Mononuclear cell (primary cell): ENCODE results near the gene RHOU. TPM values are rescaled to one million over a fixed set of nuclear protein-coding genes. Genes with fewer than 3 reads are reported as not detected.
"Not testable (repeated sequence)": the region's sequence is repeated elsewhere in the genome, so short reads cannot be mapped to it uniquely, and the experiment has no call there.

ENCODE experiments used
- H3K27me3 ChIP-seq: 2 replicates; pipeline ENCODE4 v1.6.0; 2011; ENCODE audit warnings: low read length, control low read depth; ENCODE audit not compliant: insufficient read depth
- H3K4me1 ChIP-seq: 2 replicates; pipeline ENCODE4 v1.5.1; 2011; ENCODE audit warnings: mild to moderate bottlenecking, low read length, control low read depth; ENCODE audit not compliant: insufficient read depth
- H3K4me3 ChIP-seq: 2 replicates; pipeline ENCODE4 v1.5.1; 2011; ENCODE audit warnings: mild to moderate bottlenecking, low read length, moderate library complexity
- H3K9me3 ChIP-seq: 2 replicates; pipeline ENCODE4 v1.5.1; 2011; ENCODE audit warnings: low read depth, mild to moderate bottlenecking, control low read depth, low read length
- total RNA-seq: library from RNA; depleted of rRNA; stranded (reverse); fragments of >200 nt; gene quantifications from one replicate; pipeline ENCODE4 v1.2.3, GENCODE V29; 2012

The RHOU gene
- 15.3 TPM for total RNA-seq

DNA sequence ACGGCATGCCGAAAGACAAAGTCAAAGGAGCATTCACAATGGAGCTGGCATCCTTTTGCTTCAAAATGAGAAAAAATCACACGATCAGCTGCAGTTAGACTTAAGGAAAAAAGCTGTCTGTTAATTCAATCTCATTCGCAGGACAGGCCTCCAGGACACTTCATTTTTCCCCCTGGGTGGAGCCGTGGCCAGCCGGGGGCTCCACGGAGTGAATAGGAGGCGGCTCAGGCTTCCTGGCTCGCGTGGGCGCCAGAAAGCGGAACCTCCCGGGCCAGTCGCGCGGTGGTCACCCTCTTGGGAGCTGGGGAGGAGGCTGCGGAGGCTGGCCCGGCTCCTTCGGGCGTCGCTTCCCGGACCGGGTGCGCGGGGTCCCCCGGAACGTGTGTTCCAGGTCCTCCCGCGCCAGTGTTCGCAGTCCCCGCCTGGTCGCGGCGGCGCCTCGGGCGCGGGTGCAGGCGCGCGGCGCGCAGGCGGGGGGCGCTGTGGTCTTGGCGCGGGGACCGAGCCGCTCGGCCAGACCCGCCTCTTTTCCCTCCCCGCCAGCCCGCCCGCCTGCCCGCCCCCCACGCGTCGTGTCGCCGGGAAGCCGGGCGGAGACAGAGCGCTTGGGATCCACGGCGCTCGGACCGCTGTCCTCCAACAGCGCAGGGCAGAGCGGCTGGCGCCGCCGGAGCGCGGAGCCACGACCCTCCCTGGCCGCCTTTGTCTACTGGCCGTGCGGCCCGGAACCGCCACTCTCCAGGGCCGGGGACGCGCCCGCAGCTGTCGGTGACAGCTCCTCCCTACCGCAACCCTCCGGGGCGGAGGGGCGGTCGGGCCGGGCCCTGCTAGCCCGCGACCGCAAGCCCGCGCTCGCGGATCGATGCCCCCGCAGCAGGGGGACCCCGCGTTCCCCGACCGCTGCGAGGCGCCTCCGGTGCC lies at the start of gene RHOU:
Gene RHOU (plus strand): TSS at position 599 of the 921 bp plus-strand sequence. CDS start 264 bp downstream, at position 863.
- Histone ChIP-seq H3K27me3 (peaks cover 3% of the 10 kb centered on the region), H3K9me3 (no peaks in the 10 kb centered on the region), H3K4me1 (peaks cover 27% of the 10 kb centered on the region), H3K4me3 (peak within 1 kb of the TSS; percentile 62)

DNA sequence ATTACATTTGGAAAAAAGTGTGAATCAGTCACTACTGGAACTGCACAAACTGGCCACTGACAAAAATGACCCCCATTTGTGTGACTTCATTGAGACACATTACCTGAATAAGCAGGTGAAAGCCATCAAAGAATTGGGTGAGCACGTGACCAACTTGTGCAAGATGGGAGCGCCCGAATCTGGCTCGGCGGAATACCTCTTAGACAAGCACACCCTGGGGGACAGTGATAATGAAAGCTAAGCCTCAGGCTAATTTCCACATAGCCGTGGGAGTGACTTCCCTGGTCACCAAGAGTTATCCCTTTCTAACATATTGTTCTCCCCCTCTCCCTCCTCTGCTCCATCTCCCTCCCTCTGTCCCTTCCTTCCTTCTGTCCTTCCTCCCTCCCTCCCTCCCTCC lies 47.7 kb upstream of the RHOU start:
- Histone ChIP-seq H3K4me1 (no peaks in the 10 kb centered on the region), H3K27me3 (peaks cover 2% of the 10 kb centered on the region), H3K4me3 (no peak overlapping the region), H3K9me3 (no peaks in the 10 kb centered on the region)

GRCh38 chr1:228689255-228689654 lies 46.0 kb upstream of the RHOU start:
- Histone ChIP-seq H3K9me3 (no peaks in the 10 kb centered on the region), H3K4me3 (no peak overlapping the region), H3K4me1 (no peaks in the 10 kb centered on the region), H3K27me3 (peaks cover 2% of the 10 kb centered on the region)

DNA sequence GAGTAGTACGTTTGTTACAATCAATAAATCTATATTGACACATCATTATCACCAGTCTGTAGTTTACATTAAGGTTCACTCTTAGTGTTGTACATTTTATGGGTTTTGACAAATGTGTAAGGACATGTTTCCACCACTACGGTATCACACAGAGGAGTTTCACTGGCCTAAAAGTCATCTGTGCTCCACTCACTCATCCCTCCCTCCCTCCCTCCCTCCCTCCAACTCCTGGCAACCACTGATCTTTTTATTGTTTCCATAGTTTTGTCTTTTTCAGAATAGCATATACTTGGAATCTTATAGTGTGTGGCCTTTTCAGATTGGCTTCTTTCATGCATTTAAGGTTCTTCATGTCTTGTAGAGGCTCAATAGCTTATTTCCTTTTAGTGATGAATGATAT lies 44.1 kb upstream of the RHOU start:
- Histone ChIP-seq H3K27me3 (peaks cover 2% of the 10 kb centered on the region), H3K9me3 (no peaks in the 10 kb centered on the region), H3K4me1 (peaks cover 7% of the 10 kb centered on the region), H3K4me3 (no peak overlapping the region)

DNA sequence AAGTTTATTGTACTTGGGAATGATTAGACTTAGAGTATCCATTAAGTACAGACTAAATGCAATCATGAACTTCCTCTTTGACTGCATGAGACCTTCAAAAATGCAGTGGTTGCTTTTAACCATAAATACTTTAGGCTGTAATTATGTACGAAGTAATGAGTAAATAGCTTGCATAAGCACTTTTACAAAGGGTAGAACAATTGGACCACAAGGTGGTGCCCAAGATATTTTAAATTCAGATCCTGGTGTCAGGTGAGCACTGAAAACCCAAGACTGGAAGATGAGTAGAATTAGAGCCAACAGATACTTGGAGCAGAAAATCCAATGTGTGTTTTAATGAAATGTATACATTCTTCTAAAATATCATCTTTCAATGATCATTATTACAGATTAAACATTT lies 43.4 kb upstream of the RHOU start:
- peaks cover 13% of the 10 kb centered on the region for H3K4me1 ChIP-seq
- peaks cover 2% of the 10 kb centered on the region for H3K27me3 ChIP-seq
- H3K4me3 ChIP-seq, result no peak overlapping the region
- H3K9me3 ChIP-seq, result no peaks in the 10 kb centered on the region

DNA sequence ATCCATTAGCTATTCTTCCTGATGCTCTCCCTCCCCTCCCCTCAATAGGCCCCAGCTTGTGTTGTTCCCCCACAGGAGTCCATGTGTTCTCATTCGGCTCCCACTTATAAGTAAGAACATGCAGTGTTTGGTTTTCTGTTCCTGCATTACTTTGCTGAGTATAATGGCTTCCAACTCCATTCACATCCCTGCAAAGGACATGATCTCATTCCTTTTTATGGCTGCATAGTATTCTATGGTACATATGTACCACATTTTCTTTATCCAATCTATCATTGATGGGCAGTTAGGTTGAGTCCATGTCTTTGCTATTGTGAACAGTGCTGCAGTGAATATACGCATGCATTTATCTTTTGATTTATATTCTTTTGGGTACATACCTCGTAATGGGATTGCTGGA lies 40.8 kb upstream of the RHOU start:
- H3K4me3 ChIP-seq, H3K9me3 ChIP-seq, H3K27me3 ChIP-seq: not testable (repeated sequence)
- peaks cover 20% of the 10 kb centered on the region for H3K4me1 ChIP-seq

- no peak overlapping the region for H3K4me3 ChIP-seq
- no peaks in the 10 kb centered on the region for H3K9me3 ChIP-seq
- no peaks in the 10 kb centered on the region for H3K27me3 ChIP-seq
- peaks cover 20% of the 10 kb centered on the region for H3K4me1 ChIP-seq
Measured at GRCh38 chr1:228695015-228695955, 40.0 kb upstream of the RHOU start.

DNA sequence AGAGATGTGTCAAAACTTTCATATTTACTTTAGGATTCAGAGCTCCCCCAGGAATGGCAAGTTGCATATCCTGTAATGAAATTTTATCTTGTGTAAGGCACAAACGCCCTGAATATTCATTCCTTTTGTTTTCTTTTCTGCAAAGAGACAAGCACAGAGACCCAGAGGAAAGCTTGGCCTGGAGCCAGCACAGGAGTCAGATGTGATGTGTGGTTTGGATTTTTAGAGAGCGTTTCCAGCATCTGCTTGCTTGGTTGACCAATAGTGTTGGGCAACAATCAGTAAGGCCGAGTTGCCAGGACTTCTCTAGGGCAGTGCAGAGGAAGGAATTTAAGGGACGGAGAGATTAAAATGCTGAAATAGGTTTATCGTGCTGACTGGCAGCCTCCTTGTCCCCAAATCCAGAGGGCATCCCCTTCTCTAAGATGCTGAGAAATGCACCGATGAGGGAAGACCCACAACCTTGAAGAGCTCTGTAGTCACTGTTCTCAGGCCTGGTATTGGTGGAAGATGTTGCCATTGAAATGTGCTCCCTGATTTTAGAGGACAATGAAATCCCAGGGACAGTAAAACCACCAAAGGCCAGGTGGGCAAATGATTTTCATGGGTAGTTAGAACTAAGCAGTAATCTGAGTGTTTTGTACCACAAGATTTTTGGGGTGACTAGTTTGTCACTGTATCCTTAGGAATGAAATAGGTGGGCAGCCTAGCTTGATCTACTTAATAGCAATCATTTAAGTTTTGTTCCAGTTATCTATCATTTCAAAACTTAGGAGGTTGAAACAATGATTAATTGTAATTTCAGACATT lies 37.9 kb upstream of the RHOU start:
- H3K9me3 ChIP-seq, result peaks cover 3% of the 10 kb centered on the region
- no peak overlapping the region for H3K4me3 ChIP-seq
- peaks cover 20% of the 10 kb centered on the region for H3K4me1 ChIP-seq
- no peaks in the 10 kb centered on the region for H3K27me3 ChIP-seq

- Histone ChIP-seq H3K4me1 (peaks cover 20% of the 10 kb centered on the region), H3K27me3 (no peaks in the 10 kb centered on the region), H3K4me3 (no peak overlapping the region), H3K9me3 (peaks cover 4% of the 10 kb centered on the region)
Measured at GRCh38 chr1:228698017-228698329, 37.3 kb upstream of the RHOU start.

GRCh38 chr1:228702433-228702832 lies 32.8 kb upstream of the RHOU start:
- H3K4me3 ChIP-seq, result no peak overlapping the region
- H3K9me3 ChIP-seq, result peaks cover 4% of the 10 kb centered on the region
- H3K4me1 ChIP-seq, result peaks cover 2% of the 10 kb centered on the region
- no peaks in the 10 kb centered on the region for H3K27me3 ChIP-seq

GRCh38 chr1:228706305-228706704 lies 29.0 kb upstream of the RHOU start:
- H3K9me3 ChIP-seq, result peaks cover 4% of the 10 kb centered on the region

GRCh38 chr1:228717081-228717480 lies 18.2 kb upstream of the RHOU start:
- no peaks in the 10 kb centered on the region for H3K27me3 ChIP-seq

More at GRCh38 chr1:228706305-228706704, 29.0 kb upstream of the RHOU start:
- Histone ChIP-seq H3K4me3 (no peak overlapping the region), H3K4me1 (no peaks in the 10 kb centered on the region), H3K27me3 (no peaks in the 10 kb centered on the region)

DNA sequence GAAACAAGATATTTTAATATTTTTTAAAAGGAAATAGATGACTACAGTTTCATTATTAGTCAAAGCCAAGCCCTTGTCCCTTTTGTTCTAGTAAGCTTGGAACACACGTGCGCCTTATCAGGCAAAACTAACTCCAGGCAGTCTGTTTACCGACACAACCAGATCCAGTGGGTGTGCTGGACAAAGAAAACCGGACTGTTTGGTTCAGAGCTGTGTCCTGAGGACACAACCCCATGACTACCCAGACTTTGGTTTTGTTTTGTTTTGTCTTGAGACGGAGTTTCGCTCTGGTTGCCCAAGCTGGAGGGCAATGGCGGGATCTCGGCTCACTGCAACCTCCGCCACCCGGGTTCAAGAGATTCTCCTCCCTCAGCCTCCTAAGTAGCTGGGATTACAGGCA lies 13.9 kb upstream of the RHOU start:
- Histone ChIP-seq H3K4me1 (no peaks in the 10 kb centered on the region), H3K27me3 (no peaks in the 10 kb centered on the region), H3K9me3 (no peaks in the 10 kb centered on the region), H3K4me3 (no peak overlapping the region)

More at GRCh38 chr1:228717081-228717480, 18.2 kb upstream of the RHOU start:
- H3K4me1 ChIP-seq, result no peaks in the 10 kb centered on the region
- H3K4me3 ChIP-seq, result no peak overlapping the region
- H3K9me3 ChIP-seq, result no peaks in the 10 kb centered on the region

GRCh38 chr1:228723287-228723686 lies 12.0 kb upstream of the RHOU start:
- no peaks in the 10 kb centered on the region for H3K27me3 ChIP-seq
- H3K4me3 ChIP-seq, result no peak overlapping the region
- H3K9me3 ChIP-seq, result no peaks in the 10 kb centered on the region

More at GRCh38 chr1:228723287-228723686, 12.0 kb upstream of the RHOU start:
- H3K4me1 ChIP-seq, result no peaks in the 10 kb centered on the region
